Keratinocyte (primary cell): ENCODE results near the gene KRT9. TPM values are rescaled to one million over a fixed set of nuclear protein-coding genes. Genes with fewer than 3 reads are reported as not detected.

Experiments used
- DNase-seq: peaks from one replicate; pipeline ENCODE4 v3.0.0-alpha.2; 2011; ENCODE audit warnings: low read depth, missing footprints, low spot score
- FAIRE-seq: peaks from 2 replicates; lab custom pipeline; 2011; peaks lifted over from hg19 to GRCh38; lab: Jason Lieb, UNC
- H2AFZ ChIP-seq: 2 replicates; pipeline ENCODE4 v1.6.0; 2012; ENCODE audit warnings: low read length, control low read depth, inconsistent platforms; ENCODE audit not compliant: control insufficient read depth
- H3K27ac ChIP-seq: 2 replicates; pipeline ENCODE4 v1.5.1; 2011; ENCODE audit warnings: low read length; ENCODE audit not compliant: control insufficient read depth, insufficient read depth
- H3K27me3 ChIP-seq: 3 replicates; pipeline ENCODE4 v1.6.0; 2011; ENCODE audit warnings: low read length; ENCODE audit not compliant: control insufficient read depth, insufficient read depth; ENCODE audit errors: extremely low read depth
- H3K36me3 ChIP-seq, 2 experiments: 2 replicates in 1 of 2; 3 replicates in 1 of 2; pipeline ENCODE4 v1.5.1; 2011; ENCODE audit warnings: low read length in 2 of 2, mild to moderate bottlenecking in 1 of 2; ENCODE audit not compliant: control insufficient read depth in 2 of 2, insufficient read depth in 2 of 2; ENCODE audit errors: extremely low read depth in 1 of 2
- H3K4me1 ChIP-seq: 3 replicates; pipeline ENCODE4 v1.5.1; 2011; ENCODE audit warnings: low read length; ENCODE audit not compliant: control insufficient read depth, insufficient read depth; ENCODE audit errors: extremely low read depth
- H3K4me2 ChIP-seq: 3 replicates; pipeline ENCODE4 v1.6.0; 2011; ENCODE audit warnings: low read depth, low read length; ENCODE audit not compliant: control insufficient read depth, insufficient read depth; ENCODE audit errors: extremely low read depth
- H3K4me3 ChIP-seq, 3 experiments: fragments of 200-600 bp in 1 of 3; sonication (generic) in 1 of 3; 2 replicates in 2 of 3; 3 replicates in 1 of 3; pipeline ENCODE4 v1.5.1; 2011 to 2016; ENCODE audit warnings: low read length in 3 of 3, mild to moderate bottlenecking in 3 of 3, control low read depth in 2 of 3, inconsistent platforms in 1 of 3, low read depth in 1 of 3, mixed read lengths in 1 of 3, mixed run types in 1 of 3, moderate library complexity in 1 of 3; ENCODE audit not compliant: control insufficient read depth in 2 of 3, insufficient read depth in 2 of 3; ENCODE audit errors: extremely low read depth in 1 of 3
- H3K79me2 ChIP-seq: 2 replicates; pipeline ENCODE4 v1.6.0; 2012; ENCODE audit warnings: low read length; ENCODE audit not compliant: control insufficient read depth, insufficient read depth
- H3K9ac ChIP-seq: 3 replicates; pipeline ENCODE4 v1.6.0; 2011; ENCODE audit warnings: low read length; ENCODE audit not compliant: control insufficient read depth, insufficient read depth; ENCODE audit errors: extremely low read depth
- H3K9me1 ChIP-seq: 3 replicates; pipeline ENCODE4 v1.6.0; 2011; ENCODE audit warnings: low read length; ENCODE audit not compliant: control insufficient read depth, insufficient read depth; ENCODE audit errors: extremely low read depth
- H3K9me3 ChIP-seq: 2 replicates; pipeline ENCODE4 v1.5.1; 2012; ENCODE audit warnings: low read depth, low read length; ENCODE audit not compliant: control insufficient read depth
- H4K20me1 ChIP-seq: 3 replicates; pipeline ENCODE4 v1.6.0; 2011; ENCODE audit warnings: low read length; ENCODE audit not compliant: control insufficient read depth, insufficient read depth; ENCODE audit errors: extremely low read depth
- CTCF ChIP-seq, 3 experiments: IDR thresholded peaks in 1 of 3; conservative IDR thresholded peaks in 1 of 3; optimal IDR thresholded peaks in 1 of 3; 2 replicates in 2 of 3; 3 replicates in 1 of 3; pipeline versions ENCODE3 to v1.5.1; 2011; ENCODE audit warnings: low read length in 3 of 3, mild to moderate bottlenecking in 3 of 3, moderate library complexity in 2 of 3, control low read depth in 1 of 3, inconsistent platforms in 1 of 3; ENCODE audit not compliant: insufficient read depth in 2 of 3; ENCODE audit errors: extremely low read depth in 1 of 3
- EZH2 ChIP-seq: IDR thresholded peaks from one replicate; pipeline ENCODE4 v1.6.1; 2012; ENCODE audit warnings: inconsistent platforms, mild to moderate bottlenecking, low read length, moderate library complexity
- dilution Hi-C: fragments of 300-500 bp; cut with MboI; formaldehyde crosslinking; loops from one replicate; pipeline ENCODE4 v1.7.0; 2020; ENCODE audit warnings: low sequenced_read_pairs; ENCODE audit not compliant: extremely low pct_ligation_motif_present
- polyA plus RNA-seq, 5 experiments: library from polyadenylated mRNA; depleted of rRNA in 3 of 5; stranded (reverse) in 3 of 5; stranded (forward) in 1 of 5; unstranded in 1 of 5; fragments of >200 nt; gene quantifications; 1 replicate in 1 of 5; 2 replicates in 3 of 5; 3 replicates in 1 of 5; pipeline versions ENCODE4 v1.2.1 to v1.2.3, GENCODE V29; 2011 to 2012; ENCODE audit warnings: missing spikeins in 2 of 5, low read depth in 1 of 5, low replicate concordance in 1 of 5

KRT9 gene
- polyA plus RNA-seq, 1 donor (not counting 4 experiments of a cell fraction or from before 2014, with no cell fraction given) = 1.6 TPM

GRCh38 chr17:41599680-41600079, 27.8 kb upstream of the KRT9 start:
- FAIRE-seq = no peak
- dilution Hi-C loops = no loop called here
- H3K27ac ChIP-seq = no peak overlapping the region

GRCh38 chr17:41595585-41595984, 23.7 kb upstream of the KRT9 start:
- no peaks in the 10 kb centered on the region for H3K27me3 ChIP-seq
- no peaks in the 10 kb centered on the region for H3K9me3 ChIP-seq
- H3K4me1 ChIP-seq = peaks cover 29% of the 10 kb centered on the region
- no peaks in the 10 kb centered on the region for H3K9me1 ChIP-seq
- H4K20me1 ChIP-seq = no peaks in the 10 kb centered on the region
- FAIRE-seq (peak; percentile 39), DNase-seq (no peak)
- dilution Hi-C loops = no loop called here
- no peak overlapping the region for H3K4me3 ChIP-seq
- H3K36me3 ChIP-seq = no peaks in the 10 kb centered on the region
- no peak overlapping the region for H3K27ac ChIP-seq
- H3K9ac ChIP-seq = no peak overlapping the region
- no peak for TF ChIP-seq EZH2
- TF ChIP-seq CTCF (optimal IDR thresholded peaks at IDR 0.05 in 1 of 3, IDR thresholded peaks at IDR 0.05 in 1 of 3, conservative IDR thresholded peaks at IDR 0.05 in 1 of 3; ENCODE audit: extremely low read depth in 1 of 3, insufficient read depth in 2 of 3, low read length in 3 of 3) = no peak
- no peaks in the 10 kb centered on the region for H3K79me2 ChIP-seq
- no peak overlapping the region for H2AFZ ChIP-seq
- H3K4me2 ChIP-seq = peak overlapping the region; percentile 30

More at GRCh38 chr17:41599680-41600079, 27.8 kb upstream of the KRT9 start:
- no peak for DNase-seq
- H3K36me3 ChIP-seq = no peaks in the 10 kb centered on the region
- no peaks in the 10 kb centered on the region for H3K27me3 ChIP-seq
- no peak overlapping the region for H3K4me2 ChIP-seq
- no peak overlapping the region for H2AFZ ChIP-seq
- H4K20me1 ChIP-seq = no peaks in the 10 kb centered on the region
- no peaks in the 10 kb centered on the region for H3K79me2 ChIP-seq
- no peak overlapping the region for H3K9ac ChIP-seq
- H3K9me3 ChIP-seq = no peaks in the 10 kb centered on the region
- no peaks in the 10 kb centered on the region for H3K9me1 ChIP-seq
- no peak overlapping the region for H3K4me3 ChIP-seq
- peaks cover 13% of the 10 kb centered on the region for H3K4me1 ChIP-seq
- TF ChIP-seq EZH2 (no peak), CTCF (optimal IDR thresholded peaks at IDR 0.05 in 1 of 3, IDR thresholded peaks at IDR 0.05 in 1 of 3, conservative IDR thresholded peaks at IDR 0.05 in 1 of 3; ENCODE audit: extremely low read depth in 1 of 3, insufficient read depth in 2 of 3, low read length in 3 of 3) (no peak)
